DOHH2 (cell line): ENCODE results near the gene TMEM184A.

Experiments used
- H3F3A ChIP-seq: fragments of 200-600 bp; sonication (generic), shearing (Covaris generic); 2 replicates; pipeline ENCODE4 v1.6.0; 2016; ENCODE audit warnings: antibody characterized with exemption, mild to moderate bottlenecking; ENCODE audit not compliant: control insufficient read depth, insufficient read depth
- H3K27ac ChIP-seq: fragments of 200-600 bp; sonication (generic); 2 replicates; pipeline ENCODE4 v1.5.1; 2014; ENCODE audit warnings: low read depth, mild to moderate bottlenecking, low read length, moderate library complexity
- H3K27me3 ChIP-seq: fragments of 200-600 bp; sonication (generic); 2 replicates; pipeline ENCODE4 v1.6.1; 2014; ENCODE audit warnings: mild to moderate bottlenecking, low read length, mixed read lengths; ENCODE audit not compliant: control insufficient read depth
- H3K36me3 ChIP-seq: fragments of 200-600 bp; sonication (generic); 2 replicates; pipeline ENCODE4 v1.6.1; 2014; ENCODE audit warnings: mild to moderate bottlenecking, low read length, moderate library complexity, mixed read lengths; ENCODE audit not compliant: control insufficient read depth
- H3K4me1 ChIP-seq: fragments of 200-600 bp; sonication (generic); 2 replicates; pipeline ENCODE4 v1.6.1; 2014; ENCODE audit warnings: mild to moderate bottlenecking, low read length, mixed read lengths; ENCODE audit not compliant: control insufficient read depth
- H3K4me2 ChIP-seq: fragments of 200-600 bp; sonication (generic); 2 replicates; pipeline ENCODE4 v1.6.0; 2014; ENCODE audit warnings: mild to moderate bottlenecking, low read length, moderate library complexity
- H3K4me3 ChIP-seq: fragments of 200-600 bp; sonication (generic); 2 replicates; pipeline ENCODE4 v1.5.1; 2014; ENCODE audit warnings: mild to moderate bottlenecking, low read length, mixed read lengths
- H3K79me2 ChIP-seq: fragments of 200-600 bp; sonication (generic); 2 replicates; pipeline ENCODE4 v1.6.1; 2014; ENCODE audit warnings: mild to moderate bottlenecking, low read length, mixed read lengths; ENCODE audit not compliant: control insufficient read depth
- H3K9me2 ChIP-seq: fragments of 200-600 bp; sonication (generic); replicated peaks from 2 replicates; pipeline ENCODE4 v1.6.1; 2014; ENCODE audit warnings: mild to moderate bottlenecking, low read length, mixed read lengths; ENCODE audit not compliant: control insufficient read depth
- H3K9me3 ChIP-seq: fragments of 200-600 bp; sonication (generic); 2 replicates; pipeline ENCODE4 v1.6.1; 2014; ENCODE audit warnings: antibody characterized with exemption, low read length, mixed read lengths; ENCODE audit not compliant: control insufficient read depth, insufficient read depth
- H4K20me1 ChIP-seq: fragments of 200-600 bp; sonication (generic); 2 replicates; pipeline ENCODE4 v1.6.0; 2014; ENCODE audit warnings: low read depth, mild to moderate bottlenecking, antibody characterized with exemption, low read length, moderate library complexity; ENCODE audit not compliant: control insufficient read depth, insufficient read depth
- EZH2phosphoT487 ChIP-seq: fragments of 200-600 bp; sonication (generic); IDR thresholded peaks from 2 replicates; pipeline ENCODE4 v1.6.1; 2017; ENCODE audit warnings: borderline replicate concordance, mild to moderate bottlenecking, antibody characterized with exemption, low read length, moderate library complexity, mixed read lengths
- TF ChIP-seq, protein P1 (sequence below): fragments of 200-600 bp; sonication (generic); IDR thresholded peaks from one replicate; pipeline ENCODE4 v1.5.1; 2014; ENCODE audit warnings: antibody characterized with exemption, mild to moderate bottlenecking, low read depth, low read length; ENCODE audit not compliant: poor library complexity, severe bottlenecking

The TMEM184A gene

DNA sequence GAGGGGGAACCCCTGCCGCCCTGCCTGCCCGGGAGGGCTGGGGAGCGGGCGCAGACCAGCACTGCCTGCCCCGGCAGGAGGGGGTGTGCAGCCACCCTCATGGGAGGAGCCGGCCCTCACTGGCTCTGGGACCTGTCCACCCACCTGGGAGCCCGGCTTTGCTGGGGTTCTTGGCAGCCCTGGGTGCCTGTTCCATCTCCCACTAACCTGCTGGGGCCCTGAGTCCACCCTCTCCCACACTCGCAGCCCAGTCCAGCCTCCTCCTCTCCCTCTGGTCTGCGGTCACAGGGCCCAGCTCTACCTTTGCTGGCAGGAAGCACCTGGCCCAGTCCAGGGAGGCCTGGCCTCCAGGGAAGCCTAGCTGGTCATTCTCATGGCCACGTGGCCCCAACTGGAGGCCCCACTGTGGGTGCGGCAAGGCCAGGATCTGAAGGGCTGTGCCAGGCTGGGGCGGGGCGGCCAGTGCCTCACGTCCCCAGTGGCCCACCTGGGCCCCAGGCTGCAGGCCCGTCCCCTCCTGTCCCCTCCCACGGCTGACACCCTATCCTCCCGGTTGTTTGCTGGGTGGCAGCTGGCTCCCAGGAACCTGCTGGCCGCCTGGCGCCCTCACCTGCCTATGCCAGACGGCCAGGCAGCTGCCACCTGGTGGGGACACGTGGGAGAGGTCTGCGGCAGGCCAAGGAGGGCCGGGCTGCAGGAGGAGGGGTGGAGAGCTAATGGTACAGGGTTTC lies at the start of gene TMEM184A:
Gene TMEM184A (minus strand): TSS at position 393 of the 731 bp plus-strand sequence. CDS start 721 bp downstream, outside the sequence.
- Histone ChIP-seq H3K27ac (no peak within 1 kb of the TSS), H3K4me1 (peaks cover 8% of the 10 kb centered on the region; the same call in 1 of the 2 replicates), H3K4me3 (no peak within 1 kb of the TSS)

DNA sequence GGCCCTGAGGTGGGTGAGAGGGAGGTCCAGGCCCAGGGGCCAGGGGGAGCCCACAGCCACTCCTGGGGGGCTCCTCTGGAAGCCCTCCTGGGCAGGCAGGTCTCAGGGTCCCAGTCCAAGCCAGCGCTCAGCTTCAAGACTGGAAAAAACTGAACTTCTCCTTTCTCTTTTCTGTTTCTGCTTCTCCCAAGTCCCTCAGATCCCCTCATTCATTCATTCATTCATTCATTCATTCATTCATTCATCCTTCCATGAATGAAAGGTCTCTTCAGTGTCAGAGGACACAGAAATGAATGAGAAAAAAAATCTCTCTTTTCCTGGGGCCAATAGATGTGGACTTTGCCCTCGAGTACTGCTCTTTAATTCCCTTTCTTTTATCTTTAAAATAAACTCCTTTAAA lies 48.4 kb upstream of the TMEM184A start:
- Histone ChIP-seq H3K36me3 (no peaks in the 10 kb centered on the region), H3K4me3 (no peak overlapping the region), H3K27ac (no peak overlapping the region), H3K4me1 (peaks cover 7% of the 10 kb centered on the region), H3K79me2 (no peaks in the 10 kb centered on the region), H3K9me3 (no peaks in the 10 kb centered on the region), H3K4me2 (no peak overlapping the region), H3F3A (no peaks in the 10 kb centered on the region), H3K9me2 (no peaks in the 10 kb centered on the region), H4K20me1 (no peaks in the 10 kb centered on the region; the same call in 1 of the 2 replicates), H3K27me3 (peaks cover 2% of the 10 kb centered on the region; the same call in 1 of the 2 replicates)
- TF ChIP-seq, protein P1, sequence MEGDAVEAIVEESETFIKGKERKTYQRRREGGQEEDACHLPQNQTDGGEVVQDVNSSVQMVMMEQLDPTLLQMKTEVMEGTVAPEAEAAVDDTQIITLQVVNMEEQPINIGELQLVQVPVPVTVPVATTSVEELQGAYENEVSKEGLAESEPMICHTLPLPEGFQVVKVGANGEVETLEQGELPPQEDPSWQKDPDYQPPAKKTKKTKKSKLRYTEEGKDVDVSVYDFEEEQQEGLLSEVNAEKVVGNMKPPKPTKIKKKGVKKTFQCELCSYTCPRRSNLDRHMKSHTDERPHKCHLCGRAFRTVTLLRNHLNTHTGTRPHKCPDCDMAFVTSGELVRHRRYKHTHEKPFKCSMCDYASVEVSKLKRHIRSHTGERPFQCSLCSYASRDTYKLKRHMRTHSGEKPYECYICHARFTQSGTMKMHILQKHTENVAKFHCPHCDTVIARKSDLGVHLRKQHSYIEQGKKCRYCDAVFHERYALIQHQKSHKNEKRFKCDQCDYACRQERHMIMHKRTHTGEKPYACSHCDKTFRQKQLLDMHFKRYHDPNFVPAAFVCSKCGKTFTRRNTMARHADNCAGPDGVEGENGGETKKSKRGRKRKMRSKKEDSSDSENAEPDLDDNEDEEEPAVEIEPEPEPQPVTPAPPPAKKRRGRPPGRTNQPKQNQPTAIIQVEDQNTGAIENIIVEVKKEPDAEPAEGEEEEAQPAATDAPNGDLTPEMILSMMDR = no peak
- TF ChIP-seq EZH2phosphoT487 = no peak

More for the DNA sequence above, at the start of gene TMEM184A:
- no peak for TF ChIP-seq EZH2phosphoT487
- TF ChIP-seq, protein P1 = peak; percentile 66
- Histone ChIP-seq H3K9me2 (no peaks in the 10 kb centered on the region), H3K79me2 (no peaks in the 10 kb centered on the region), H3K27me3 (no peaks in the 10 kb centered on the region), H4K20me1 (no peaks in the 10 kb centered on the region), H3K9me3 (no peaks in the 10 kb centered on the region), H3F3A (no peaks in the 10 kb centered on the region), H3K36me3 (no peaks in the 10 kb centered on the region), H3K4me2 (no peak within 1 kb of the TSS)

DNA sequence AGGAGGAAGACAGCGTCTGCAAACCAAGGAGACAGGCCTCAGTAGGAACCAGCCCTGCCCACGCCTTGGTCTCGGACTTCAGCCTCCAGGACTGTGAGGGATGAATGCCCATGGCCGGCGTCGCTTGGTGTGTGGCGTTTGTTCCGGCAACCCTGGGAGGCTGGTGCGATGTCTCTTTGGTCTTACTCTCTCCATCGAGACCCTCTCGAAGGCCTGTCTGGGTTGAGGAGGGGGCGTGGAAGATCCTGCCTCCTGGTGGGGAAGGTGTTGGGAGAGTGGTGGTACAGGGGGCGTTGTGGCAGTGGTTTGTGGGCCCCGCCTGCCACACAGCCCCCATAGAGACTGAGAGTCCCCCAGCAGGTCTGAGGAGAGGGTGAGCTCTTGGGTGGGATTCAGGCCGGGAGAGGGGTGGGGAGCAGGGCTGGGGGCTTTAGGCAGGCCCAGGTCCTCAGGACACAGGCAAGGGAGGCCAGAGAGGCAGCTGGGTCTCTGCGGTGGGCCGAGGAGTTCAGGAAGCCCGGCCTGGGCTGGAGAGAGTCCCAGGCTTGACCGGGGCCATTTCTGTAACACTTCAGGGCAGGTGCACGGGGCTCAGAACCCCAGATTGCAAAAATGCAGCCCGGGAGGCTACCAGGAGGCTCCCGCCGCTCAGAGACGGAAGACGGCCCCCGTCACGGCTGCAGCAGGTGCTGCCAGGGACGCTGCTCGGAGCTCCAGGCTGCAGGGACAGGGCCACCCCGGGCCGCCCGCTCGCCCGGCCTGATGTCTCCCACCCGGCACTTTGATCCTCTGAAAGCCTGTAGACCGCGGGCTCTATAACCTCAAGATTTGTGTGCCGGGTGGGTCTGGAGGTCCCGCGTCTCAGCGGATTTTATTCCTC lies 47.6 kb upstream of the TMEM184A start:
- H3K4me1 ChIP-seq = peaks cover 7% of the 10 kb centered on the region
- H3K27me3 ChIP-seq = peaks cover 2% of the 10 kb centered on the region; the same call in 1 of the 2 replicates

More for the DNA sequence above, 47.6 kb upstream of the TMEM184A start:
- H3K9me2 ChIP-seq = no peaks in the 10 kb centered on the region
- H3K4me3 ChIP-seq = no peak overlapping the region
- no peak overlapping the region for H3K4me2 ChIP-seq
- no peaks in the 10 kb centered on the region for H3K36me3 ChIP-seq
- no peaks in the 10 kb centered on the region; the same call in 1 of the 2 replicates for H4K20me1 ChIP-seq
- H3F3A ChIP-seq = no peaks in the 10 kb centered on the region
- H3K79me2 ChIP-seq = no peaks in the 10 kb centered on the region
- no peaks in the 10 kb centered on the region for H3K9me3 ChIP-seq
- no peak overlapping the region for H3K27ac ChIP-seq
- TF ChIP-seq, protein P1 = no peak
- no peak for TF ChIP-seq EZH2phosphoT487
